ENCODE results near the gene RSPO3. TPM values are rescaled to one million over a fixed set of nuclear protein-coding genes. Genes with fewer than 3 reads are reported as not detected.

Gene RSPO3
- total RNA-seq, 3 donors from 2014 or later (not counting 1 experiment from before 2014, with no cell fraction given): not detected

DNA sequence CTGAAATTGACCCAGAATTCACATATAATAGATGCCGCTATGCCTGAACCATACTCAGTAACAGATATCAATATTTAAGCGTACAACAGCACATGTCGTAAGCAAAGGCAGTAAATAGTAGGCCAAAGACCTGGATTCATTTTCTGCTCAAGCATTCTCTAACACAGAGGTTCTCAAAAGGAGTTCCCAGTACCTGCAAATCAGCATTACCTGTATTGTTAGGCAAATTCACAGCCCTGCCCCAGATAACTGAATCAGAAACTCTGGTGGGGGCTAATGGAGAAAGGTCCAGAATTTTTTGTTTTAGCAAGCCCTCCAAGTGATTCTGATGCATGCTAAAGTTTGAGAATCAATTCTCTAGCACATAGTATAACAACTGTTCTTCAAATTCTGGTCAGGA is 36.0 kb downstream of the RSPO3 start:
- no peaks in the 10 kb centered on the region for H3K4me1 ChIP-seq (ENCODE audit: control insufficient read depth, insufficient read depth, low read length)
- no peaks in the 10 kb centered on the region for H3K4me1 Mint-ChIP-seq
- H3K4me3 ChIP-seq (ENCODE audit: low read length): no peak overlapping the region
- no peaks in the 10 kb centered on the region for H3K36me3 ChIP-seq (ENCODE audit: control insufficient read depth, insufficient read depth, low read length)
- TF ChIP-seq, protein P1, sequence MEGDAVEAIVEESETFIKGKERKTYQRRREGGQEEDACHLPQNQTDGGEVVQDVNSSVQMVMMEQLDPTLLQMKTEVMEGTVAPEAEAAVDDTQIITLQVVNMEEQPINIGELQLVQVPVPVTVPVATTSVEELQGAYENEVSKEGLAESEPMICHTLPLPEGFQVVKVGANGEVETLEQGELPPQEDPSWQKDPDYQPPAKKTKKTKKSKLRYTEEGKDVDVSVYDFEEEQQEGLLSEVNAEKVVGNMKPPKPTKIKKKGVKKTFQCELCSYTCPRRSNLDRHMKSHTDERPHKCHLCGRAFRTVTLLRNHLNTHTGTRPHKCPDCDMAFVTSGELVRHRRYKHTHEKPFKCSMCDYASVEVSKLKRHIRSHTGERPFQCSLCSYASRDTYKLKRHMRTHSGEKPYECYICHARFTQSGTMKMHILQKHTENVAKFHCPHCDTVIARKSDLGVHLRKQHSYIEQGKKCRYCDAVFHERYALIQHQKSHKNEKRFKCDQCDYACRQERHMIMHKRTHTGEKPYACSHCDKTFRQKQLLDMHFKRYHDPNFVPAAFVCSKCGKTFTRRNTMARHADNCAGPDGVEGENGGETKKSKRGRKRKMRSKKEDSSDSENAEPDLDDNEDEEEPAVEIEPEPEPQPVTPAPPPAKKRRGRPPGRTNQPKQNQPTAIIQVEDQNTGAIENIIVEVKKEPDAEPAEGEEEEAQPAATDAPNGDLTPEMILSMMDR (IDR thresholded peaks at IDR 0.05): no peak
- peaks cover 0 to 2% of the 10 kb centered on the region in 2 donors for H3K9me3 Mint-ChIP-seq
- ATAC-seq (no peak), DNase-seq (no peak)
- H3K27me3 Mint-ChIP-seq (ENCODE audit: low read depth in 2 of 2): peaks cover 0 to 4% of the 10 kb centered on the region in 2 donors
- no peak overlapping the region for H3K27ac Mint-ChIP-seq
- no peaks in the 10 kb centered on the region for H3K27me3 ChIP-seq (ENCODE audit: control insufficient read depth, insufficient read depth, low read length)
- intact Hi-C loops (cut with micrococcal nuclease): no loop called here
- no peaks in the 10 kb centered on the region for H3K36me3 Mint-ChIP-seq
- no peaks in the 10 kb centered on the region for H3K9me3 ChIP-seq (ENCODE audit: control insufficient read depth, insufficient read depth, low read length)
- no peak overlapping the region for H3K27ac ChIP-seq (ENCODE audit: low read length)
- H3K4me3 Mint-ChIP-seq: no peak overlapping the region
- 95% methylated on average over 3 of the region's 3 CpGs for WGBS (ENCODE audit: insufficient coverage)

DNA sequence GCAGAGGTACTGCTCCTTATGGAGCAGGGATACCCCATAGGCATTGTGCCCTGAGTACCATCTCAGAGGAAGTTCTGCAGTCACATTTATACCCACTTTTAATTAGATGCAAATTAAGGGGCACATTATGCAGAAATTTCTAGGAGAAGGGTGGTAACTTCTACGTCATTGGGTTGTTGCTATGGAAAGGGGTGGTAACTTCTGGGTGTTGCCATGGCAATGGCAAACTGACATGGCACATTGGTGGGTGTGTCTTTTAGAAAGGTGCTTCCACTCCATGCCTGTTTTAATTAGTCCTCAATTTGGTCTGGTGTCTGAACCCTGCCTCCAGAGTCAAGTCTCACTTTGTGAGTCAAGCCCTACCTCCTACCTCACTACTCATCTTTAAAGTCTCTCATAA is 42.0 kb downstream of the RSPO3 start:
- no peaks in the 10 kb centered on the region for H3K36me3 ChIP-seq (ENCODE audit: control insufficient read depth, insufficient read depth, low read length)
- no peak overlapping the region for H3K27ac ChIP-seq (ENCODE audit: low read length)
- H3K27ac Mint-ChIP-seq: no peak overlapping the region
- intact Hi-C loops (cut with micrococcal nuclease): no loop called here
- H3K4me1 Mint-ChIP-seq: no peaks in the 10 kb centered on the region
- WGBS (ENCODE audit: insufficient coverage): 75% methylated on average over 1 of the region's 1 CpG
- no peaks in the 10 kb centered on the region for H3K27me3 Mint-ChIP-seq (ENCODE audit: low read depth in 2 of 2)
- H3K36me3 Mint-ChIP-seq: no peaks in the 10 kb centered on the region
- H3K9me3 Mint-ChIP-seq: peaks cover 2% of the 10 kb centered on the region in 2 donors
- H3K4me3 Mint-ChIP-seq: no peak overlapping the region
- H3K9me3 ChIP-seq (ENCODE audit: control insufficient read depth, insufficient read depth, low read length): no peaks in the 10 kb centered on the region
- ATAC-seq: no peak
- no peaks in the 10 kb centered on the region for H3K27me3 ChIP-seq (ENCODE audit: control insufficient read depth, insufficient read depth, low read length)
- no peak for DNase-seq
- no peak overlapping the region for H3K4me3 ChIP-seq (ENCODE audit: low read length)
- TF ChIP-seq, protein P1 (IDR thresholded peaks at IDR 0.05): no peak
- no peaks in the 10 kb centered on the region for H3K4me1 ChIP-seq (ENCODE audit: control insufficient read depth, insufficient read depth, low read length)

DNA sequence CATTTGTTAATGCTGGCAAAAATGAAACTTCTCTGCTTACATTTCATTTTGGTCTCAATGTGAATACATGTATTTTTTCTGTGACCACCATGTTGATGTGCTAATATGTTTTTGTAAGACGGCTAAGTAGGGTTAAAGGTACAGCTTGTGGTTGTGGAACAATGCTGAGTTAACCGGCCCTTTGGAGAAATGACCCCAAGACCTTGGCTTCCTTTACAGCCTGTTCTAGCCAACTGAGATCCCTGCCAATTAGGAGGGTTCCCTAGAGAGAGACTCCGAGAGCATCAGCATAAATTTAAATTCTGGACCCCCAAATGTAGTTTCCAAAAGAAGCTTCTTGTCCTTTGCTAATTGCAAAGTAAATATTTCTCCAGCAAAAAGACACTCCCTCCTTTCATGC is 44.4 kb downstream of the RSPO3 start:
- no peaks in the 10 kb centered on the region for H3K4me1 Mint-ChIP-seq
- 92% methylated on average over 3 of the region's 3 CpGs for WGBS (ENCODE audit: insufficient coverage)
- H3K27me3 Mint-ChIP-seq (ENCODE audit: low read depth in 2 of 2): peaks cover 0 to 2% of the 10 kb centered on the region in 2 donors
- intact Hi-C loops (cut with micrococcal nuclease): no loop called here
- TF ChIP-seq, protein P1 (IDR thresholded peaks at IDR 0.05): no peak
- Histone ChIP-seq H3K9me3 (ENCODE audit: control insufficient read depth, insufficient read depth, low read length) (no peaks in the 10 kb centered on the region), H3K27me3 (ENCODE audit: control insufficient read depth, insufficient read depth, low read length) (no peaks in the 10 kb centered on the region), H3K36me3 (ENCODE audit: control insufficient read depth, insufficient read depth, low read length) (no peaks in the 10 kb centered on the region), H3K4me3 (ENCODE audit: low read length) (no peak overlapping the region), H3K4me1 (ENCODE audit: control insufficient read depth, insufficient read depth, low read length) (no peaks in the 10 kb centered on the region), H3K27ac (ENCODE audit: low read length) (no peak overlapping the region)
- no peak overlapping the region for H3K27ac Mint-ChIP-seq
- ATAC-seq (no peak), DNase-seq (no peak)
- H3K9me3 Mint-ChIP-seq: peaks cover 2 to 4% of the 10 kb centered on the region in 2 donors
- H3K4me3 Mint-ChIP-seq: no peak overlapping the region
- no peaks in the 10 kb centered on the region for H3K36me3 Mint-ChIP-seq

DNA sequence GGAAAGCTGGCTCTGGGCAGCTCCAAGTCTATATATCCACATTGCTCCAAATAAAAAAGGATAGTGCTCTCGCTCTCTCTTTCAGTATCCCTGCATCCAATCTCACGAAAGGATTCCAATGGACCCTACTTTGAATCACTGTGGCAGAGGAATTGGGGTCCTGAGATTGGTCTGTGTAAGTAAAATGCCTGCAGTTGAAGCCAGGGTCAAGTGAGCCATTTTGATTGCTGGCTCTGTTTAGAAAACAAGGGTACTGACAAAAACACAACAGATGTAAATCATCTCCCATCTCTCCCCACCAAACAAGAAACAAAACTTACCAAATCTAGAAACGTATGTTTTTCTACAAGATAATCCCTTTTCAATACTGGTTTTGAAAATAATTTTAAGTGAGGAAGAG is 45.6 kb downstream of the RSPO3 start:
- TF ChIP-seq, protein P1 (IDR thresholded peaks at IDR 0.05): no peak
- no peak overlapping the region for H3K27ac Mint-ChIP-seq
- no peaks in the 10 kb centered on the region for H3K36me3 Mint-ChIP-seq
- H3K27me3 Mint-ChIP-seq (ENCODE audit: low read depth in 2 of 2): peaks cover 0 to 2% of the 10 kb centered on the region in 2 donors
- Histone ChIP-seq H3K27me3 (ENCODE audit: control insufficient read depth, insufficient read depth, low read length) (no peaks in the 10 kb centered on the region), H3K9me3 (ENCODE audit: control insufficient read depth, insufficient read depth, low read length) (no peaks in the 10 kb centered on the region), H3K4me1 (ENCODE audit: control insufficient read depth, insufficient read depth, low read length) (no peaks in the 10 kb centered on the region), H3K36me3 (ENCODE audit: control insufficient read depth, insufficient read depth, low read length) (no peaks in the 10 kb centered on the region), H3K4me3 (ENCODE audit: low read length) (no peak overlapping the region), H3K27ac (ENCODE audit: low read length) (no peak overlapping the region)
- H3K4me3 Mint-ChIP-seq: no peak overlapping the region
- intact Hi-C loops (cut with micrococcal nuclease): no loop called here
- DNase-seq (no peak), ATAC-seq (no peak)
- H3K9me3 Mint-ChIP-seq: peaks cover 2 to 4% of the 10 kb centered on the region in 2 donors
- WGBS (ENCODE audit: insufficient coverage): 83% methylated on average over 2 of the region's 3 CpGs
- H3K4me1 Mint-ChIP-seq: no peaks in the 10 kb centered on the region

Data from natural killer cell (primary cell).